NCI-H446 (cell line): Measurements from ENCODE around the gene DDI2.

Experiments used
- DNase-seq, 2 experiments: peaks; one replicate each; lab custom pipeline; 2025; lab: John Stamatoyannopoulos, UW

DDI2 gene

GRCh38 chr1:15605398-15606383, 11.6 kb upstream of the DDI2 start:
- DNase-seq: no peak

GRCh38 chr1:15609631-15610030, 7.6 kb upstream of the DDI2 start:
- no peak for DNase-seq

- no peak for DNase-seq
These were observed 7.1 kb upstream of the DDI2 start for GRCh38 chr1:15610167-15610566.

- DNase-seq: no peak
These were observed 685 bp upstream of the DDI2 start for GRCh38 chr1:15616373-15617172.

- DNase-seq: no peak
These were observed 908 bp downstream of the DDI2 start for GRCh38 chr1:15618077-15618654.

GRCh38 chr1:15618655-15619525, 1.6 kb downstream of the DDI2 start:
- DNase-seq: no peak

GRCh38 chr1:15620155-15620545, 2.9 kb downstream of the DDI2 start:
- no peak for DNase-seq

- no peak for DNase-seq
These were observed 3.8 kb downstream of the DDI2 start for GRCh38 chr1:15620902-15621682.

- DNase-seq: no peak
These were observed 4.7 kb downstream of the DDI2 start for GRCh38 chr1:15621975-15622374.

GRCh38 chr1:15622712-15623373, 5.6 kb downstream of the DDI2 start:
- DNase-seq: no peak

- DNase-seq: no peak
These were observed 6.2 kb downstream of the DDI2 start for GRCh38 chr1:15623435-15623834.

- DNase-seq: no peak
These were observed 7.0 kb downstream of the DDI2 start for GRCh38 chr1:15624133-15624714.

GRCh38 chr1:15625056-15625917, 8.0 kb downstream of the DDI2 start:
- no peak for DNase-seq

GRCh38 chr1:15626269-15626950, 9.2 kb downstream of the DDI2 start:
- DNase-seq: no peak

- DNase-seq: no peak
These were observed 10.2 kb downstream of the DDI2 start for GRCh38 chr1:15627343-15627988.

GRCh38 chr1:15628003-15628402, 10.7 kb downstream of the DDI2 start:
- no peak for DNase-seq

- DNase-seq: no peak
These were observed 16.6 kb downstream of the DDI2 start for GRCh38 chr1:15633756-15634420.
